Measurements from ENCODE around the gene CHAD. TPM values are rescaled to one million over a fixed set of nuclear protein-coding genes. Genes with fewer than 3 reads are reported as not detected.

The CHAD gene
- total and polyA plus RNA-seq, 2 of the 13 experiments (the other 11 are each of a cell fraction or from before 2014, with no cell fraction given) = 1.4 TPM; not detected in 1

DNA sequence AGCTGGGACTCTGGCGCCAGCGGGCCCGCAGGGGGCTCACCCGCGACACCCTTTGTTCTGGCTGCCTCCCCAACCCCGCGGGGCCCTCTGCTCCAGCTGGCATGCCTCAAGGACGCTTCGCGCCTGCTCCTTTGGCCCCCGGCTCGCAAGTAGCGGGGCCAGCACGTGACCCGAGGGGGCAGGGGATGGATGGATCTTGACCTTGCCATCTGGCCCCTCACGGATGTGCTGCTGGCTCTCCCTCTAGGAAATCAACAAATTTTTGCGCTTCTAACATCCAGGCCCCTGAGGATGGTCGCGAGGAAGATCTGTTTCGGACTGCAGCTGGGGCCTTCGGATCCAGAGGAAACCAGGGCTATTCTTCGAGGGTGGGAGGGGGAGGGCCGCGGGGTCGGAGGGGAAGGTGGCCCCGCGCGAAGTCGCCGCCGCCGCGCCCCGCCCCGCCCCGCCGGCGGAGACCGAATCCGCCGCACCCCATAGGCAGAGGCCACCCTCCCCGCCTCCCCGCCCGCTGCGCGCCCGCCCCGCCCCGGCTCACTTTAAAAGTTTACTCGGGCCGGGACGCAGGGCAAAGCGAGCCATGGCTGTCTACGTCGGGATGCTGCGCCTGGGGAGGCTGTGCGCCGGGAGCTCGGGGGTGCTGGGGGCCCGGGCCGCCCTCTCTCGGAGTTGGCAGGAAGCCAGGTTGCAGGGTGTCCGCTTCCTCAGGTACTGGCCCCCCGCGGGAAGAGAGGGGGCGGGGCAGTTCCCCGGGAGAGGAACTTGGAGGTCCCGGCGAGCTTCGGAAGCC is 42.8 kb downstream of the CHAD start, which contains the start of gene ACSF2 (continued):
- TF ChIP-seq ZFP90 (CRISPR knock-in tag; IDR thresholded peaks at IDR 0.05; ENCODE audit: borderline replicate concordance) (no peak), MYNN (CRISPR knock-in tag; IDR thresholded peaks at IDR 0.05; ENCODE audit: low read depth) (no peak), FOSL2 (CRISPR knock-in tag; IDR thresholded peaks at IDR 0.05) (peak; percentile 34; the same call in 1 of the 2 replicates), MTF1 (CRISPR knock-in tag; IDR thresholded peaks at IDR 0.05) (no peak), SP4 (CRISPR knock-in tag; IDR thresholded peaks at IDR 0.05) (0 out of 2 replicates have a peak, but pooled peaks have one; percentile 35), HMGA1 (CRISPR knock-in tag; conservative IDR thresholded peaks at IDR 0.05) (no peak), ZMYM4 (CRISPR knock-in tag; IDR thresholded peaks at IDR 0.05) (peak; percentile 40; the same call in 1 of the 2 replicates), ZSCAN20 (CRISPR knock-in tag; IDR thresholded peaks at IDR 0.05; ENCODE audit: borderline replicate concordance) (no peak), ZNF660 (CRISPR knock-in tag; IDR thresholded peaks at IDR 0.05; ENCODE audit: borderline replicate concordance, low read depth) (no peak), ZNF749 (CRISPR knock-in tag; IDR thresholded peaks at IDR 0.05; ENCODE audit: borderline replicate concordance) (no peak), RORA (CRISPR knock-in tag; IDR thresholded peaks at IDR 0.05) (no peak), ARID2 (CRISPR knock-in tag; IDR thresholded peaks at IDR 0.05; ENCODE audit: borderline replicate concordance) (no peak), KDM6A (CRISPR knock-in tag; IDR thresholded peaks at IDR 0.05; ENCODE audit: low read depth) (no peak), MATR3 (CRISPR knock-in tag; IDR thresholded peaks at IDR 0.05) (no peak), MXI1 (IDR thresholded peaks at IDR 0.05; ENCODE audit: borderline replicate concordance, low read depth, low read length) (peak; percentile 26; the same call in 1 of the 3 replicates)
- TF ChIP-seq, protein P1, sequence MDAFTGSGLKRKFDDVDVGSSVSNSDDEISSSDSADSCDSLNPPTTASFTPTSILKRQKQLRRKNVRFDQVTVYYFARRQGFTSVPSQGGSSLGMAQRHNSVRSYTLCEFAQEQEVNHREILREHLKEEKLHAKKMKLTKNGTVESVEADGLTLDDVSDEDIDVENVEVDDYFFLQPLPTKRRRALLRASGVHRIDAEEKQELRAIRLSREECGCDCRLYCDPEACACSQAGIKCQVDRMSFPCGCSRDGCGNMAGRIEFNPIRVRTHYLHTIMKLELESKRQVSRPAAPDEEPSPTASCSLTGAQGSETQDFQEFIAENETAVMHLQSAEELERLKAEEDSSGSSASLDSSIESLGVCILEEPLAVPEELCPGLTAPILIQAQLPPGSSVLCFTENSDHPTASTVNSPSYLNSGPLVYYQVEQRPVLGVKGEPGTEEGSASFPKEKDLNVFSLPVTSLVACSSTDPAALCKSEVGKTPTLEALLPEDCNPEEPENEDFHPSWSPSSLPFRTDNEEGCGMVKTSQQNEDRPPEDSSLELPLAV (CRISPR knock-in tag; conservative IDR thresholded peaks at IDR 0.05; ENCODE audit: low read depth) = no peak
- TF ChIP-seq, protein P2, sequence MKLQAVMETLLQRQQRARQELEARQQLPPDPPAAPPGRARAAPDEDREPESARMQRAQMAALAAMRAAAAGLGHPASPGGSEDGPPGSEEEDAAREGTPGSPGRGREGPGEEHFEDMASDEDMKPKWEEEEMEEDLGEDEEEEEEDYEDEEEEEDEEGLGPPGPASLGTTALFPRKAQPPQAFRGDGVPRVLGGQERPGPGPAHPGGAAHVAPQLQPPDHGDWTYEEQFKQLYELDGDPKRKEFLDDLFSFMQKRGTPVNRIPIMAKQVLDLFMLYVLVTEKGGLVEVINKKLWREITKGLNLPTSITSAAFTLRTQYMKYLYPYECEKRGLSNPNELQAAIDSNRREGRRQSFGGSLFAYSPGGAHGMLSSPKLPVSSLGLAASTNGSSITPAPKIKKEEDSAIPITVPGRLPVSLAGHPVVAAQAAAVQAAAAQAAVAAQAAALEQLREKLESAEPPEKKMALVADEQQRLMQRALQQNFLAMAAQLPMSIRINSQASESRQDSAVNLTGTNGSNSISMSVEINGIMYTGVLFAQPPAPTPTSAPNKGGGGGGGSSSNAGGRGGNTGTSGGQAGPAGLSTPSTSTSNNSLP (IDR thresholded peaks at IDR 0.05; ENCODE audit: low read depth, low read length) = no peak
- TF ChIP-seq, protein P3, sequence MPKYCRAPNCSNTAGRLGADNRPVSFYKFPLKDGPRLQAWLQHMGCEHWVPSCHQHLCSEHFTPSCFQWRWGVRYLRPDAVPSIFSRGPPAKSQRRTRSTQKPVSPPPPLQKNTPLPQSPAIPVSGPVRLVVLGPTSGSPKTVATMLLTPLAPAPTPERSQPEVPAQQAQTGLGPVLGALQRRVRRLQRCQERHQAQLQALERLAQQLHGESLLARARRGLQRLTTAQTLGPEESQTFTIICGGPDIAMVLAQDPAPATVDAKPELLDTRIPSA (CRISPR knock-in tag; IDR thresholded peaks at IDR 0.05; ENCODE audit: borderline replicate concordance) = peak; percentile 68; the same call in 1 of the 2 replicates
- TF ChIP-seq, protein P4, sequence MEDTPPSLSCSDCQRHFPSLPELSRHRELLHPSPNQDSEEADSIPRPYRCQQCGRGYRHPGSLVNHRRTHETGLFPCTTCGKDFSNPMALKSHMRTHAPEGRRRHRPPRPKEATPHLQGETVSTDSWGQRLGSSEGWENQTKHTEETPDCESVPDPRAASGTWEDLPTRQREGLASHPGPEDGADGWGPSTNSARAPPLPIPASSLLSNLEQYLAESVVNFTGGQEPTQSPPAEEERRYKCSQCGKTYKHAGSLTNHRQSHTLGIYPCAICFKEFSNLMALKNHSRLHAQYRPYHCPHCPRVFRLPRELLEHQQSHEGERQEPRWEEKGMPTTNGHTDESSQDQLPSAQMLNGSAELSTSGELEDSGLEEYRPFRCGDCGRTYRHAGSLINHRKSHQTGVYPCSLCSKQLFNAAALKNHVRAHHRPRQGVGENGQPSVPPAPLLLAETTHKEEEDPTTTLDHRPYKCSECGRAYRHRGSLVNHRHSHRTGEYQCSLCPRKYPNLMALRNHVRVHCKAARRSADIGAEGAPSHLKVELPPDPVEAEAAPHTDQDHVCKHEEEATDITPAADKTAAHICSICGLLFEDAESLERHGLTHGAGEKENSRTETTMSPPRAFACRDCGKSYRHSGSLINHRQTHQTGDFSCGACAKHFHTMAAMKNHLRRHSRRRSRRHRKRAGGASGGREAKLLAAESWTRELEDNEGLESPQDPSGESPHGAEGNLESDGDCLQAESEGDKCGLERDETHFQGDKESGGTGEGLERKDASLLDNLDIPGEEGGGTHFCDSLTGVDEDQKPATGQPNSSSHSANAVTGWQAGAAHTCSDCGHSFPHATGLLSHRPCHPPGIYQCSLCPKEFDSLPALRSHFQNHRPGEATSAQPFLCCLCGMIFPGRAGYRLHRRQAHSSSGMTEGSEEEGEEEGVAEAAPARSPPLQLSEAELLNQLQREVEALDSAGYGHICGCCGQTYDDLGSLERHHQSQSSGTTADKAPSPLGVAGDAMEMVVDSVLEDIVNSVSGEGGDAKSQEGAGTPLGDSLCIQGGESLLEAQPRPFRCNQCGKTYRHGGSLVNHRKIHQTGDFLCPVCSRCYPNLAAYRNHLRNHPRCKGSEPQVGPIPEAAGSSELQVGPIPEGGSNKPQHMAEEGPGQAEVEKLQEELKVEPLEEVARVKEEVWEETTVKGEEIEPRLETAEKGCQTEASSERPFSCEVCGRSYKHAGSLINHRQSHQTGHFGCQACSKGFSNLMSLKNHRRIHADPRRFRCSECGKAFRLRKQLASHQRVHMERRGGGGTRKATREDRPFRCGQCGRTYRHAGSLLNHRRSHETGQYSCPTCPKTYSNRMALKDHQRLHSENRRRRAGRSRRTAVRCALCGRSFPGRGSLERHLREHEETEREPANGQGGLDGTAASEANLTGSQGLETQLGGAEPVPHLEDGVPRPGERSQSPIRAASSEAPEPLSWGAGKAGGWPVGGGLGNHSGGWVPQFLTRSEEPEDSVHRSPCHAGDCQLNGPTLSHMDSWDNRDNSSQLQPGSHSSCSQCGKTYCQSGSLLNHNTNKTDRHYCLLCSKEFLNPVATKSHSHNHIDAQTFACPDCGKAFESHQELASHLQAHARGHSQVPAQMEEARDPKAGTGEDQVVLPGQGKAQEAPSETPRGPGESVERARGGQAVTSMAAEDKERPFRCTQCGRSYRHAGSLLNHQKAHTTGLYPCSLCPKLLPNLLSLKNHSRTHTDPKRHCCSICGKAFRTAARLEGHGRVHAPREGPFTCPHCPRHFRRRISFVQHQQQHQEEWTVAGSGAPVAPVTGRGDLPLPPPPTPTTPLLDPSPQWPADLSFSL (CRISPR knock-in tag; IDR thresholded peaks at IDR 0.05) = no peak
